HG02642 (cell line): ENCODE results near the gene PNKD.

Source experiments
- ATAC-seq: cut with Tn5 transposase; IDR thresholded peaks from one replicate; pipeline ENCODE4 v1.9.1; 2021; ENCODE audit warnings: mild to moderate bottlenecking; ENCODE audit not compliant: unreplicated experiment, poor library complexity

Gene PNKD

DNA sequence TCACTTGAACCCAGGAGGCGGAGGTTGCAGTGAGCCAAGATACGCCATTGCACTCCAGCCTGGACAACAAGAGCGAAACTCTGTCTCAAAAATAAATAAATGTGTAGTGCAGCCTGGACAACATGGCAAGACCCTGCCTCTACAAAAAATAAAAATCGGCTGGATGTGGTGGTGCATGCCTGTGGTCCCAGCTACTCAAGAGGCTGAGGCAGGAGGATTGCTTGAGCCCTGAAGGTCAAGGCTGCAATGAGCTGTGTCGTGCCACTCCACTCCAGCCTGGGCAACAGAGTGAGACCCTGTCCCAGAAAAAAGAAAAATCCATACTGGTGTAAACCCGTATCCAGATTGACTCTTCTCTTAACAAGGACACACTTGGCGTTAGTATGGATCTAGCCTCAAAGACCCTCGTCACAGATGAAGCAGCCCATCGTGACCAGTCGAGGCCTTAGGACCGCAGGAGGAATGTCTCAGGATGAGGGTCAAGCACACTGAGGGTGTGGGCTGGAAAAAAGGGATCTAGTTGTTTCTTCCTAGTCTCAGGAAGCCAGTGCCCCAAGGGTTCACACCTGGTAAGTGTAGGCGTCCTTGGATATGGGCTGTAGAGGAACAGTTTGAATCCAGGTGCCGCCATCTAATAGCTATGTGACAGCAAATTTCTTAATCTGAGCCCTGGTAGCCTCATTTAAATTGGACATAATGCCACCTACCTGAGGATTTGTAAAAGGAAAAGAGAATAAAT is 13.5 kb upstream of the PNKD start:
- ATAC-seq: no peak

DNA sequence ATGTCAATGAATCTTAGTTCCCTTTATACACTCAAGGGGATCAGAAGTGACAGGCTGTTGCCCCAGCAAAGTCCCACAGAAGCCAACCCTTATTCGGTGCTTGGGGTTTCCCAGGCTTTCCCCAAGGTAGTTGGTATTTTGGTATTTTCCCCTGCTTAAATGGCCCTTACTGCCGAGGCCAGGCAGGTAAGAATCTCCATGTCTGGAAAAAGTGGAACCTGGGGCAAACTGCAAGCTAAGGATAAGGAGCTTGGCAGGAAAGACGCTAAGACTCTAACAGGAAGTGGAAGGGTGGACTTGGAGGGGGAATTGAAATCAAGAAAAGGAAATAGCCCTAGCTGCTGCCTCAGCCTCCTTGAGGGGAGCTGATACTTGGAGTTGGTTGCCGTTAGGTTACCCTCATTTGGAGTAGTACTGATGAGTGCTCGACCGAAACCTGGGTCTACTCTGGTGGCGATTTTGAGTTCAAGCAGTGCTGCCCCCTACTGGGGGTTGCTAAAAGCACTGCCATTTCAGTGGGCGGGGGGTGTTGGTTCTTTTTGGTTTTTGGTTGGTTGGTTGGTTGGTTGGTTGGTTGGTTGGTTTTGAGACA is 12.8 kb upstream of the PNKD start:
- peak; percentile 71 for ATAC-seq

- ATAC-seq: no peak
Observed at GRCh38 chr2:218259099-218259961, 11.0 kb upstream of the PNKD start.

DNA sequence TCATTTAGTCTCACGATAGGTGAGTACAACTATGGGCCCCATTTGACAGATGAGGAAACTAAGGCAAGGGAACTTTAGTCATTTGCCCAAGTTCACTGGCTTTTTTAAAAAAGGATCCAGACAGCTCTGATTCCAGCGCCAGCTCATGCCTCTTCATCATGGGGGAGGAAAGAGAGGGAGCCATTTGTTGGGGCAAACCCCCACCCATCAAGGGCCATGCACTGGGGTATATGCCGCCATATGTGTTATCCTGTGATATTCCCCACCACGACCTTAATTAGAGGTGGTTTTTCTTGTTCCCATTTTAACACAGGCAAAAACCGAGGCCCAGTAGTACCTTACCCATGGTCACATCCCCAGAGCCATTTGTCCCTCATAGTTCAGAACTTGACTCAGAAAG is 10.2 kb upstream of the PNKD start:
- ATAC-seq: no peak

- ATAC-seq: no peak
Observed at GRCh38 chr2:218260742-218261422, 9.4 kb upstream of the PNKD start, which contains the start of gene GPBAR1. Gene GPBAR1 (plus strand): TSS chr2:218261015. CDS start chr2:218262725, 1,710 bp downstream.

GRCh38 chr2:218261423-218262236 is 8.7 kb upstream of the PNKD start:
- ATAC-seq: no peak

DNA sequence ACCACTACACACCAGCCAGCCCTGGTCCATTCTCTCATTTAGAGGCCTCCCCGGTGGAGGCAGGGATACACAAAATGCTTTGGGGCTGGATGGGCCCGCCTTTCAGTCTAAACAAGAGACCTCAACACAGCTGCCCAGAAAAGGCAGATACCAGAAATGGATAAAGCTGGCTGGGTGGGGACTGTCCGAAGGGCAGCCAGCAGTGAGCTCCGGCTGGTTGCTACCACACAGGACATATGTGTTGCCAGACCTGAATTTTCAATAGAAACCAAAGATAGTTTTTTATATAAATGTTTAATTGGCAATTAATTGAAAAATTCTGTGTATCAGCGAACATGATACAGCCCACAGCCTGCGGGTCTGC is 8.1 kb upstream of the PNKD start:
- no peak for ATAC-seq

- no peak for ATAC-seq
Observed at GRCh38 chr2:218262631-218263586, 7.4 kb upstream of the PNKD start.

DNA sequence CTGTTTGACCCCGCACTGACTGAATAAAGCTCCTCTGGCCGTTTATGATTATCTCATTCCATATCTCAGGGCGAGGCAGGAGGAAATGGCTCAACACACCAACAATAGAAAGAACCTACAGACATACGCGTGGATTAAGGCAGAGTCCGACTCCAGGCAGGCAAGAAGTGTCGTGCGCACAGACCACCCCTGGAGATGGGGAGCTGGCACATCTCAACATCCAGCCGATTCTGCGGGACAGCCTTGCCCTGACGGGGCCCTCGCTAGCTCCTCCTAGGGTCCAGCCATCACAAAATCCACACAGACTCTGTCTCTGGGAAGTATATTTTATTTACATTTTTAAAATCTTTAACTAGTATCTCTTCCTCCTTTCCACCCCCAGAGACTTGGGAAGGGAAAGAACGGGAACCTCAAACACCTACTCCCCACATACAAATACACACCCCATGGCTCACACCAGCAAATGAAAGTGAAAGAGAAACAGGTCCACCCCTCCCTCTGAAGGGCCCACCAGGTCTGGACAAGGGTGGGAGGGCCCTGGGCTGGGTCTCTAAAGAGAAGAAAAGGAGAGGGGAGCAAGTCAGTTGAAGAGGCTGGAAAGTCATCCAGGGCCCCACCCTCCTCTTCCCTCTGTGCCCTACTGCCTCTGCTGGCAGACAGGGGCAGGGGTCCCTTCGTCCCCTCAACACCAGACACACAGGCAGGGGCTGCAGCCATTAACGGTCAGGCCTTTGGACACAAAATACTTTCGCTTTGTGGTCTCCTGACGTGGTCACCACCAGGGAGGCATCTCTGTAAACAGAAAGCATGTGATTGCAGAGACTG is 6.3 kb upstream of the PNKD start:
- ATAC-seq: no peak

GRCh38 chr2:218264773-218265561 is 5.4 kb upstream of the PNKD start:
- ATAC-seq: no peak

GRCh38 chr2:218265626-218266025 is 4.7 kb upstream of the PNKD start:
- no peak for ATAC-seq

GRCh38 chr2:218266316-218266979 is 3.9 kb upstream of the PNKD start:
- no peak for ATAC-seq

- no peak for ATAC-seq
Observed at GRCh38 chr2:218267259-218267658, 3.1 kb upstream of the PNKD start.

GRCh38 chr2:218270721-218271486 is 585 bp downstream of the PNKD start:
- ATAC-seq: peak; percentile 1

DNA sequence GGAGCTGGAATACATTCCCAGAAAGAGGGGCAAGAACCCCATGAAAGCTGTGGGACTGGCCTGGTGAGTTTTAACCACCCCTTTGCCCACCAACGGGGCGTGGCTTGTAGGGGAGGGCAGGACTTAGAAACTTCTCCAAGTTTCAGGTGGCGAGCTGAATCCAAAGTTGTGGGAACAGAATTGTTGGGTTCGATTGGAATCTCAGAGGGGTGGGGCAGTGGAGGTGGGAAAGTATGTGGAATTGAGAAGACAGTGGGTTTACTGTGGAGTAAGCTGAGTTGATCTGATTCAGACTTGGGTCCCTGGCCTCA is 1.1 kb downstream of the PNKD start:
- no peak for ATAC-seq
